OCI-LY7 (cell line): ENCODE results near the gene KRT72. TPM values are rescaled to one million over a fixed set of nuclear protein-coding genes. Genes with fewer than 3 reads are reported as not detected.

Experiments used
- BruUV-seq: library from RNA; stranded (reverse); fragments of 400-500 nt; replicated peaks from 2 replicates; lab custom pipeline; 2021; lab: Mats Ljungman, UMichigan
- CTCF ChIA-PET: fragments of 300-600 bp; sonication (Branson Sonifier 250); formaldehyde crosslinking; loops from one replicate; lab custom pipeline; 2022; ENCODE audit warnings: antibody characterized with exemption; ENCODE audit not compliant: unreplicated experiment; lab: Charles Lee
- POLR2A ChIA-PET: fragments of 300-600 bp; sonication (Branson Sonifier 250); formaldehyde crosslinking; loops from one replicate; lab custom pipeline; 2022; ENCODE audit warnings: antibody characterized with exemption; lab: Charles Lee
- DNase-seq: peaks from one replicate; pipeline ENCODE4 v3.0.0-alpha.2; 2015; ENCODE audit warnings: low spot score
- H2AFZ ChIP-seq: fragments of 200-600 bp; sonication (generic), shearing (Covaris generic); 2 replicates; pipeline ENCODE4 v1.6.1; 2014; ENCODE audit warnings: mild to moderate bottlenecking, antibody characterized with exemption, low read length, moderate library complexity
- H3K27ac ChIP-seq: fragments of 200-600 bp; sonication (generic); 2 replicates; pipeline ENCODE4 v1.5.1; 2014; ENCODE audit warnings: mixed run types, low read depth, mild to moderate bottlenecking, moderate library complexity, low read length, inconsistent platforms; ENCODE audit not compliant: poor library complexity, severe bottlenecking
- H3K36me3 ChIP-seq: fragments of 200-600 bp; sonication (generic); 2 replicates; pipeline ENCODE4 v1.6.1; 2014; ENCODE audit warnings: mild to moderate bottlenecking, antibody characterized with exemption, low read length, moderate library complexity, mixed read lengths; ENCODE audit not compliant: insufficient read depth
- H3K4me1 ChIP-seq: fragments of 200-600 bp; sonication (generic); 2 replicates; pipeline ENCODE4 v1.5.1; 2014; ENCODE audit warnings: mild to moderate bottlenecking, low read length; ENCODE audit not compliant: insufficient read depth, poor library complexity, severe bottlenecking
- H3K4me2 ChIP-seq: fragments of 200-600 bp; sonication (generic); 2 replicates; pipeline ENCODE4 v1.6.1; 2014; ENCODE audit warnings: mild to moderate bottlenecking, low read length
- H3K4me3 ChIP-seq: fragments of 200-600 bp; sonication (generic); 2 replicates; pipeline ENCODE4 v1.5.1; 2014; ENCODE audit warnings: mild to moderate bottlenecking, low read depth, low read length; ENCODE audit not compliant: poor library complexity, severe bottlenecking
- H3K79me2 ChIP-seq: fragments of 200-600 bp; sonication (generic); 2 replicates; pipeline ENCODE4 v1.6.1; 2016; ENCODE audit warnings: low read depth, mild to moderate bottlenecking, low read length, moderate library complexity, mixed read lengths; ENCODE audit not compliant: insufficient read depth
- H3K9me2 ChIP-seq: fragments of 200-600 bp; sonication (generic); 2 replicates; pipeline ENCODE4 v1.6.1; 2016; ENCODE audit warnings: mild to moderate bottlenecking, low read length, mixed read lengths; ENCODE audit not compliant: insufficient read depth
- H3K9me3 ChIP-seq: fragments of 200-600 bp; sonication (generic); 2 replicates; pipeline ENCODE4 v1.6.1; 2014; ENCODE audit warnings: mild to moderate bottlenecking, mixed run types, low read length, mixed read lengths
- H4K20me1 ChIP-seq: fragments of 200-600 bp; sonication (generic); 2 replicates; pipeline ENCODE4 v1.6.1; 2014; ENCODE audit warnings: mild to moderate bottlenecking, antibody characterized with exemption, low read length, moderate library complexity, mixed read lengths; ENCODE audit not compliant: insufficient read depth
- EZH2phosphoT487 ChIP-seq: fragments of 200-600 bp; sonication (generic); IDR thresholded peaks from 2 replicates; pipeline ENCODE4 v1.6.1; 2018; ENCODE audit warnings: low read depth, borderline replicate concordance, mild to moderate bottlenecking, mixed run types, antibody characterized with exemption, low read length, moderate library complexity, mixed read lengths
- intact Hi-C: fragments of 100-400 bp; cut with micrococcal nuclease; formaldehyde crosslinking; loops from one replicate; pipeline ENCODE4 v1.10.0; 2022; ENCODE audit not compliant: unreplicated experiment
- total RNA-seq, 2 experiments: library from RNA; depleted of rRNA in 1 of 2; stranded (reverse); fragments of >200 nt in 1 of 2; shearing (Covaris generic) in 1 of 2; gene quantifications; 2 replicates each; pipeline ENCODE4 v1.2.3, GENCODE V29; 2014 to 2022
- TF ChIP-seq, protein P1 (sequence below): fragments of 200-600 bp; sonication (generic); conservative IDR thresholded peaks from 2 replicates; pipeline ENCODE4 v1.5.1; 2014; ENCODE audit warnings: mild to moderate bottlenecking, antibody characterized with exemption, low read length, moderate library complexity, mixed read lengths

Gene KRT72
- total RNA-seq, 2 experiments from 2014 or later, result not detected

DNA sequence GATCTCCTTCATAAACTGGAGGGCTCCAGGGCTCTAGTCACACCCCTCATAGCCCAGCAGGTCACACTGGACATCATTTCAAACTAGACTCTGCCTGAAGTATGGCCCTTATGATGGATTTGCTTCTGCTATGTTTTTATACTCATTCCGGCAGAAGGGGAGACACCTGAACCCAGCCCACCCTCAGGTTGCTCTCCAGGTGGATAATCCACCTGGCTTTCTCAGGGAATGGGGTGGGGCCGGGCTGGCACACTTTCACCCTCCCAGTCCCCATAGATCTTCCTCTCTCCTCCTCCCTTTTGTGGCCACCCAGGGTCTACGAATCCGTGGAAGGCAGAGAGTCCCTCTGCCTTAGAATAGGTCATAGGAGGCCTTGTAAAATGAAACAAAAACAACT lies 26.8 kb upstream of the KRT72 start:
- ChIA-PET CTCF (no interaction called here), POLR2A (no interaction called here)
- TF ChIP-seq, protein P1, sequence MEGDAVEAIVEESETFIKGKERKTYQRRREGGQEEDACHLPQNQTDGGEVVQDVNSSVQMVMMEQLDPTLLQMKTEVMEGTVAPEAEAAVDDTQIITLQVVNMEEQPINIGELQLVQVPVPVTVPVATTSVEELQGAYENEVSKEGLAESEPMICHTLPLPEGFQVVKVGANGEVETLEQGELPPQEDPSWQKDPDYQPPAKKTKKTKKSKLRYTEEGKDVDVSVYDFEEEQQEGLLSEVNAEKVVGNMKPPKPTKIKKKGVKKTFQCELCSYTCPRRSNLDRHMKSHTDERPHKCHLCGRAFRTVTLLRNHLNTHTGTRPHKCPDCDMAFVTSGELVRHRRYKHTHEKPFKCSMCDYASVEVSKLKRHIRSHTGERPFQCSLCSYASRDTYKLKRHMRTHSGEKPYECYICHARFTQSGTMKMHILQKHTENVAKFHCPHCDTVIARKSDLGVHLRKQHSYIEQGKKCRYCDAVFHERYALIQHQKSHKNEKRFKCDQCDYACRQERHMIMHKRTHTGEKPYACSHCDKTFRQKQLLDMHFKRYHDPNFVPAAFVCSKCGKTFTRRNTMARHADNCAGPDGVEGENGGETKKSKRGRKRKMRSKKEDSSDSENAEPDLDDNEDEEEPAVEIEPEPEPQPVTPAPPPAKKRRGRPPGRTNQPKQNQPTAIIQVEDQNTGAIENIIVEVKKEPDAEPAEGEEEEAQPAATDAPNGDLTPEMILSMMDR, result no peak
- TF ChIP-seq EZH2phosphoT487, result no peak
- no peak overlapping the region for H3K4me3 ChIP-seq
- intact Hi-C loops, result no loop called here
- no peaks in the 10 kb centered on the region for H3K79me2 ChIP-seq
- H3K4me2 ChIP-seq, result no peak overlapping the region
- BruUV-seq, result no TSS peak
- no peaks in the 10 kb centered on the region for H3K36me3 ChIP-seq
- H3K9me2 ChIP-seq, result no peaks in the 10 kb centered on the region
- H3K9me3 ChIP-seq, result no peaks in the 10 kb centered on the region
- no peak overlapping the region for H3K27ac ChIP-seq
- H3K4me1 ChIP-seq, result no peaks in the 10 kb centered on the region
- H2AFZ ChIP-seq, result no peak overlapping the region
- no peaks in the 10 kb centered on the region for H4K20me1 ChIP-seq
- no peak for DNase-seq

DNA sequence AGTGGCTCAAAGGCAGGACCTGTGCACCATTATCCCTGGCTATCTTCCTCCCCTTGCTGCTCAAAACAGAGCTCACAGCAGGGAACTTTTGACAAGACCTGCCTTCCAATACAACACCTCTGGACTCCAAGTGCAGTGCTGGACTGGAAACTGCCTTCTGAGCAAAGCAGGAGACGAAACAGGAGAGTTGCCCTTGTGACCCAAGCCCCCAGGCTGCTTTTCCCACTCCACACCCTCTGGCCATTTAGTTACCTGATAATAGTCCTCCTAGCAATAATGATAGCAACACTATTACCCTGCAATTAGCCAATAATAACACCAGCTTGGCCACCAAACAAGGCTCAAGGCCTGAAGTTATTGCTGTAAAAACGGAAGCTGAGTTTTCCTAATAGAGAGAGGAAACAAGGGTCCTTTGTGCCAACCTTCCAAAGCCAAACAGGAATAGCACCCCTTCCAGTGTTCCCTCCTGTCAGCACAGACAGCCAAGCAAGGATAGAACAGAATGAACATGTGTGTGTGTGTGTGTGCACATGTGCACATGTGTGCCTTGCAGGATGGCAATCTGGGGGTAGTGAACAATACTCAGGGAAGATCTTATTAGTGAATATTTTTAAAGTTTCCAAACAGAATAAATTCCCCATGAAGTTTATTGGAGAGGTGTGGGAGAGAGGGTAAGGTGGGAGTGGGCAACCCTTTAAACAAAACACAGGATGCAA lies 26.3 kb upstream of the KRT72 start:
- Histone ChIP-seq H4K20me1 (no peaks in the 10 kb centered on the region), H3K9me3 (no peaks in the 10 kb centered on the region), H3K4me1 (no peaks in the 10 kb centered on the region), H3K4me2 (no peak overlapping the region), H3K9me2 (no peaks in the 10 kb centered on the region), H2AFZ (no peak overlapping the region), H3K27ac (no peak overlapping the region), H3K4me3 (no peak overlapping the region), H3K36me3 (no peaks in the 10 kb centered on the region), H3K79me2 (no peaks in the 10 kb centered on the region)
- DNase-seq, result no peak
- TF ChIP-seq, protein P1, result no peak
- TF ChIP-seq EZH2phosphoT487, result no peak
- no TSS peak for BruUV-seq
- CTCF ChIA-PET, result no interaction called here
- intact Hi-C loops, result no loop called here
- POLR2A ChIA-PET, result no interaction called here

DNA sequence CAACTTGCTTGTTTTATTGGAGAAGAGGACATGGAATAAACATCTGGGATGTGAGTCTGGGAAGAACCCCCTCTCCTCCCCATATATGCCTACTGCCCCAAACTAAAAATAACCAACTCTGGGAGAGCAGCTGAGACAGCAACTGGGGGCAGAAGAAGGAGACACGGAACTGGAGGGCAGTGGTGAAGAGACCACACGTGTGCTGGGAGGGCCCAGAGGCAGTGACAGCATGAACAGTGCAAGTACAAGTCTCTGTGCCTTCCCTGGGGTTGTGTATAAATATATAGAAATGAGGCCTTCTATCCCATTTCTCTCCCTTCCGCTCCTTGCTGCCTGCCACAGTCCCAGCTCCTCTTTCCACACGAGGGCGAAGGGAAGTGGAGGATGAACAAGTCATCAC lies 21.1 kb upstream of the KRT72 start:
- CTCF ChIA-PET, result no interaction called here

More for the DNA sequence above, 21.1 kb upstream of the KRT72 start:
- Histone ChIP-seq H3K9me3 (no peaks in the 10 kb centered on the region), H3K4me1 (no peaks in the 10 kb centered on the region), H4K20me1 (no peaks in the 10 kb centered on the region; the same call in 1 of the 2 replicates), H3K4me2 (no peak overlapping the region), H3K9me2 (no peaks in the 10 kb centered on the region), H3K4me3 (no peak overlapping the region), H3K36me3 (no peaks in the 10 kb centered on the region), H3K27ac (no peak overlapping the region), H3K79me2 (no peaks in the 10 kb centered on the region), H2AFZ (no peak overlapping the region)
- DNase-seq, result no peak
- intact Hi-C loops, result no loop called here
- TF ChIP-seq, protein P1, result no peak
- no peak for TF ChIP-seq EZH2phosphoT487
- BruUV-seq, result no TSS peak
- POLR2A ChIA-PET, result no interaction called here
